ENCODE measurements around the gene PSMB9.
A peak's percentile ranks its signal among the peaks of the same experiment; 100 is the strongest.

PSMB9 gene

GRCh38 chr6:32905078-32905477 lies 51.1 kb downstream of the PSMB9 start:
- DNase-seq (ENCODE audit: low read depth, low spot score), result no peak

DNA sequence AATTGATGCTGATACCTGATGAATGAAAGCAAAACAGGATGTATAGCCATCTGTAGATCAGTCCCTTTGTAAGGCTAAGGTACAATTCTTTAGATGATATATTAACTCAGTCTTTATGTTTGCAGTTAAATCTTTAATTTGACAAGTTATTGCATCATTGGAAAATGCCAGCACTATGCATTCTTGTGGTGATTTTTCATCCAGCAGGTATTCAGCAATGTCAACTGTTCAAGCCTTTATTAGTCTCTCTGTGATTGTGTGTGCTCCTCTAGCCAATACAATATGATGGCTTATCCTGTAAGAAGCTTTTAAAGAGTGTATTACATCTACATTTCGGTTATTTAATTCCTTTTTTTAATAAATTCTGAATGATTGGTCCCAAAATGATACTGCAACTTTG lies 52.5 kb downstream of the PSMB9 start:
- peak; percentile 26 for DNase-seq (ENCODE audit: low read depth, low spot score)

- DNase-seq (ENCODE audit: low read depth, low spot score), result no peak
These were observed 54.9 kb downstream of the PSMB9 start for GRCh38 chr6:32908897-32909296.
